GM19099 (cell line): Measurements from ENCODE around the gene CNTNAP2.

ENCODE experiments used
- POLR2A ChIP-seq: IDR thresholded peaks from 3 replicates; pipeline ENCODE4 v1.6.1; 2011; ENCODE audit warnings: low read depth; ENCODE audit not compliant: insufficient read length; ENCODE audit errors: extremely low read depth

CNTNAP2 gene

DNA sequence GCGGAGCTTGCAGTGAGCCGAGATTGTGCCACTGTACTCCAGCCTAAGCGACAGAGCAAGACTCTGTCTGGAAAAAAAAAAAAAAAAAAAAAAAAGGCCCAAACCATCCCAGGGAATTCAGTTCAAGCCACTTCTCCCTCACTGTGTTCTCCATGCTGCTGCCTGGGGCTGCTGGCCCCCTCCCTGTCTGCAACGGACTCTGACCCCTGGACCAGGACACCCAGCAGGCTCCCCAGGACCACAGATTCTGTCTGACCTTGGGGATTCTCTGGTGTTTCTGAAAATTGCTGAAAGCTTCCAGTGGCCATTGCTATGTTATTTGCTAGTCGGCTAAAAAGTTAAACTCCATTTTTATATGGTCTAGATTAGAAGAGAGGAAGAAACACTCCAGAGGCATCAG lies 2212.3 kb downstream of the CNTNAP2 start:
- no peak for TF ChIP-seq POLR2A

DNA sequence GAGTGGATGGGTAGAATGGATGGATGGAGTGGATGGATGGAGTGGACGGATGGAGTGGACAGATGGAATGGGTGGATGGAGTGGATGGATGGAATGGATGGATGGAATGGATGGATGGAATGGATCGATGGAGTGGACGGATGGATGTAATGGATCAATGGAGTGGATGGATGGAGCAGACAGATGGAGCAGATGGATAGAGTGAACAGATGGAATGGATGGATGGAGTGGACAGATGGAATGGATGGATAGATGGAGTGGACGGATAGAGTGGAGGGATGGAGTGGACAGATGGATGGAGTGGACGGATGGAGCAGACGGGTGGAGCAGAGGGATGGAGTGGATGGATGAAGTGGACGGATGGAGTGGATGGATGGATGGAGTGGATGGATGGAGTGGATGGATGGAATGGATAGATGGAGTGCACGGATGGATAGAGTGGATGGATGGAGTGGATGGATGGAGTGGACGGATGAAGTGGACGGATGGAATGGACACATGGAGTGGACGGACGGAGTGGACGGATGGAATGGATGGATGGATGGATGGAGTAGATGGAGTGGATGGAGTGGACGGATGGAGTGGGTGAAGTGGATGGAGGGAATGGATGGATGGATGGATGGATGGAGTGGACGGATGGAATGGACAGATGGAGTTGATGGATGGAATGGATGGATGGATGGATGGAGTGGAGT lies 2213.7 kb downstream of the CNTNAP2 start:
- TF ChIP-seq POLR2A, result no peak

DNA sequence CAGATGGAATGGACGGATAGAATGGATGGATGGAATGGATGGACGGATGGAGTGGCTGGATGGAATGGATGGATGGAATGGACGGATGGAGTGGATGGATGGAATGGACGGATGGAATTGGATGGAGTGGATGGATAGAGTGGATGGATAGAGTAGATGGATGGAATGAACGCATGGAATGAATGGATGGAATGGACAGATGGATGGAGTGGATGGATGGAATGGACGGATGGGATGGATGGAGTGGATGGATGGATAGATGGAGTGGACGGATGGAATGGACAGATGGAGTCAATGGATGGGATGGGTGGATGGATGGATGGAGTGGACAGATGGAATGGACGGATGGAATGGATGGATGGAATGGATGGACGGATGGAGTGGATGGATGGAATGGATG lies 2214.2 kb downstream of the CNTNAP2 start:
- no peak for TF ChIP-seq POLR2A

DNA sequence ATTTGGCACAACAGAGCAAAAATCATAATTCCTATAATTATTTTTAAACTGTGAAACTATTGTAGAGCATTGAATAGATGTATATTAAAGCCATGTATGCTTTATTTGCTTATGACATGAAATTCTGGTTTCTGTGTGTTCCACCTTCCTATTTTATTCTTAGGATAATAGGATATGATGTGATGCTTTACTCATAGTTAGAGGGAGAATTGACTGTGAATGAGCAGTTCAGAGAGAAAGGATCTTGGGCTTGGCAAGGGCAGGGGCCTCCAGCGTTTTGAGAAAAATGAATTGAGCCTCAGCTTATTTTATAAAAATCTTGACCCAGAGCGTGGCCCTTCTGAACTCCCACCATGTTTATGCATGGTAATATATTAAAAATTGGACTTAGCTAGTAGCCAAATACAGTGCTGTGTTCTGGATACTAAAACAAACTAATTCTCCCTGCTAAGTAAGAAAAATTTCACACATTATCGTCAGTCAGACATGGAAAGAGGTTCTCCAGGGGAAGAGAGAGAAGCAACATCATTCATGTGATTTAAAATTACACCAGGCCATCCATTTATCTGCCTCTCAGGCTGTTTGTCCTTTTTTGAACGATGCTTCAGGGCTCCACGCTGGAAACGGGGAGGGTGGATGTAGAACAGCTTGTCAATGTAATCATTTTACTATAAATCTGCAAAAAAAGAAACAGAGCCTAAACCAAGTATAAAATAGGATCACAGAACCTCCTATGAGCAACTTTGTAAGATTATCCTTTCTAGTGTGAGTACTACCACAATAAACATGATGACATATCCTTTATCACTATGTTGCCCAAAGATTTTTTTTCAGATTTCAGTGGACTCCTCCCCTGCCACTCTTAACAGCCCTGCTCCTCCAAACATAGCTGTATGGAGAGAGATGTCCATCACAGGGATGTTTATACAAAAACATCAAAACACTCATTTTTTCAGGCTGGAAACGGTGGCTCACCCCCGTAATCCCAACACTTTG lies 2215.9 kb downstream of the CNTNAP2 start:
- no peak for TF ChIP-seq POLR2A

DNA sequence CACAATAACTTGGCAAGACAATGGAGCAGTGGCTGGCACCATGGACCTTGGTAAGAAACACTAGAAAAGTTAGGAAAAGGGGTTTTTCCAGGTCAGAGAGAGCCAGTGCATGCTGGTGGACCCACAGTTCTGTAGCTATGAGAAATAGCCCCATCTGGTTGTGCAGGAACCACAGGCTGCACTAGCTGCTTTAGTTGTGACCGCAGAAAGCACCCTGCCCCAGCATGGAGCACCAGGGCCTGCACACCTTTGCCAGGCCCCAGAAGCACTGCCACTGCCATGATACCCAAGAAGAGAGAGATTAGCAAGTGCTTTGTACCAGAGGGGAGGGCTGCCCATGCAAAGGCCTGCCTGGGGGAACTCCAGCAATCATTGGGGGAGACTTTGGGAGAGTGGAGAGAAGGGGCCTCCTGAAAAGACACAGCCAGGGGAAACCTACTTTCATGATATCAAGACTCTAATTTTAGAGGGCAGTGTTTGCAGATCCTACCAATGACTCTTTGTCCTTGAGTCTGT lies 2217.9 kb downstream of the CNTNAP2 start:
- no peak for TF ChIP-seq POLR2A

DNA sequence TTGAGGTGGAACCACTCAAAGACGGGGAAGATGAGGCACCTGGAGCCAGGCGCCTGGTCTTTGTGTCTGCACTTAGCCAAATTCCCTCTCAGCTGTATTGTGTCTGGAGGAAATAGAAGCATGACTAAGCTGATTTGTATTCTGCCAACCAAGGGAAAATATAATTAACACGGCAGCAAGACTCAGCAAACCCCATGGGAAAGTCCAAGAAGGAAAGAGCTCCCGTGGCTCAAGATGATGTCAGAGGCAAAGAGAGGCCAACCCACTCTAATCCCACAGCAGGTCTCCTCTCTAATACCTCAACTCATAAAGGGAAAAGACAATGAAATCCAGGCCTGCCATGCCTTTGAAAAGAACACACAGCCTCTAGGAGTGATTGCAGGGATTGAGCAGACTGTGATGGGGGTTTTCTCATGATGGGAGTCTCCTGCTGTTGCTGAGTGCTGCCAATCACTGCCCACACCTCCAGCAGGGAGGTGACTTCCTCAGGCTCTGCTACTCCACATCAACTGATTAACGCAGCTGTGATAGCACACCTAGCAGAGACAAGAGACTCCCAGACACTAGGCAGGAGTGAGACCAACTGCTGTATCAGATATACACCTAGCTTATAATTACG lies 2218.5 kb downstream of the CNTNAP2 start:
- TF ChIP-seq POLR2A, result no peak

DNA sequence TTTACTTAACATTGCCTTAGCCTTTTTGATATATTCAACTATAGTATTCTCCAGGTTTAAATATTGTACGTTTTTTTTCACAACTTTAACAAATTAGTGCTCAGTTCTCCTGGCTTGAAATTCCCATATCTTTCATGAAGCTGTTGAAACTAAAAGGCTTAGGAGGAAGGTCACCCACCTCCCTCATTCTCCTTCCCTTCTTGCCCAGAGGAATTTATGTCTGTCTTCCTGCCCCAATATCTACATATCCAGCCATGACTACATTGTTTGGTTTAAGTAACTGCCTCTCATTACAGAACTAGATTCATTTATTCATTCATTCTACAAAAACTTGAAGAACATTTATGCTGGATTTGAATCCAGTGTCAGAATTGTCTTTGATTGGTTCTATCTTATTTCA lies 2219.2 kb downstream of the CNTNAP2 start:
- TF ChIP-seq POLR2A, result no peak

DNA sequence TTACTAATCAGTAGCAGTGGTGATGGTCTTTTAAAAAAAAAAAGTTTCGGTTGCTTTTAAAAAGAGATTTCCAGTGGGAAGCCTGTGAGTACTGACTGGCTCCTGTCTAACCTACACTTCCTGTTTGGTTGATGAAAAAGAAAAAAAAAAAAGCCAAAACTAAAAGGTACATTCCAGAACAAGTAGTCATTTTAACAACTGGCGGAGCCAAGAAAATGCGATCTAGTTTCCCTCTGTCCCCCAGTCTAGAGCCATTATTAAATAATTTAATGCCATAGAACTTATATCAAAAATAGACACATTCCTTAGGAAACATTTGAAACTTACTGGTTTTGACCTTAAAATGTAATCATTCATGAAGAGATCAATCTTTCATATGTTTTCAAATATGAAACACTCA lies 2219.8 kb downstream of the CNTNAP2 start:
- TF ChIP-seq POLR2A, result no peak

DNA sequence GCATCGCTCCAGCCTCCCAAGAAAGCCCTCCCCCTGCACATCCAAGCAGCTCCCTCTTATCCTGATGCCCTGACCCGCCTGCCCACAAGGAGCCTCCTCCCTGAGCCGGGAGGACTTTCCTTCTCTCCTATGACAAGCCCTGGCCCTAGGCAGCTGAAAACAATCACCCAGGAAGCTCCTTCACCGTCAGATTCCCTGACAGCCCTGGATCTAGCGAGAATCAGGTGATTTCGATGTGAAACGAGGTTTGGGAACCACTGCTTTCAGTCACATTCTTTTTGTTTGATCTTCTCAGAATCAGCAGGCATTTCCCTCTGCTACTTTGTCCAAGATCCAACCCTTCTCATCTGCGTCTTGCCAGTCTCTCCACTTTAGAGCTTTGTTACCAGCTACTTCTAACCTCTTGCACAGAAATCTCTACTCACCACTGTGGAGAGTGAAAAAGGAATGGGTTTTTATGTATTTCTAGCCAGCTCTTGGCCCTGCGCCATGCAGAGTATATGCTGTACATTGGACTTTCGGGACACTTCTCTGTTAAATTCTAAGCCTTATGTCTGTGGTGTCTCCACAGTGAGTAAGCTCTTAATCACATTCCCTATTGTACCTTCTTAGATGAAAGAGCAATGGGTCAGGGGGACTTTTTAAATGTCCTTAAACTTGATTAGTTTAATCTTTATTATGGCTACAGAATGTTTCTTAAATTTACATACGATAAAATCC lies 2220.8 kb downstream of the CNTNAP2 start:
- no peak for TF ChIP-seq POLR2A

DNA sequence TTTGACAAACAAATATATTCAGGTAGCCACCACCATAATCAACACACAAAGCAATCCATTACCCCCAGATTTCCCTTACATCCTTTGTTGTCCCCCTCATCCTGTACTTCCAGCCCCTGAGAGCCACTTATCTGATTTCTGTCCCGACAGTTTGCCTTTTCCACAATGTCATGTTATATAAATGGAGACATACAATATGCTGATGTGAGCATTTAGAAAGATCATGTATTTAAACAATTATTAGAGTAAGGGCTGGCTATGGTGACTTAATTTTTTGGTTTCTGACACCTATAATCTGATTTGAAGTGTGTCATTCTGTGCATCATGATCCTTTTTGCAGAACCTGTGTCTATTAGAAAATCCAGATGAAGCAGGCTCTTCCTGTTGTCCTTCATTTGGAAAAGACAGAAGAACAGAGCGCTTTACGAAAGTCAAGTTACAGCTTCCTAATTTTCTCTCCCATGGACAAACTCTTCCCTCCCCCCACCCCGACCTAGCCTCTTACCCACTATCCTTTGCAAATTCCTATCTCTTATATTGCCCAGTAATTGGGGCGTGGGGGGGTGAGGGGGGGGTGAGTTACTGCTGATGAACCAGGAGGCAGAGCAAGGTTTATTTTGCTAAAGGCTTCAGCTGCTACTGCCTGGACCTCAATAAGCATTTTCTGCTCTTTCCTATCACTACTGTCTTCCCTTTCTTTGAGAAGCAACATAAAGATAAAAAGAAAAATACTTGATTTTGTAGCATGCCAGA lies 2221.6 kb downstream of the CNTNAP2 start:
- TF ChIP-seq POLR2A, result no peak

DNA sequence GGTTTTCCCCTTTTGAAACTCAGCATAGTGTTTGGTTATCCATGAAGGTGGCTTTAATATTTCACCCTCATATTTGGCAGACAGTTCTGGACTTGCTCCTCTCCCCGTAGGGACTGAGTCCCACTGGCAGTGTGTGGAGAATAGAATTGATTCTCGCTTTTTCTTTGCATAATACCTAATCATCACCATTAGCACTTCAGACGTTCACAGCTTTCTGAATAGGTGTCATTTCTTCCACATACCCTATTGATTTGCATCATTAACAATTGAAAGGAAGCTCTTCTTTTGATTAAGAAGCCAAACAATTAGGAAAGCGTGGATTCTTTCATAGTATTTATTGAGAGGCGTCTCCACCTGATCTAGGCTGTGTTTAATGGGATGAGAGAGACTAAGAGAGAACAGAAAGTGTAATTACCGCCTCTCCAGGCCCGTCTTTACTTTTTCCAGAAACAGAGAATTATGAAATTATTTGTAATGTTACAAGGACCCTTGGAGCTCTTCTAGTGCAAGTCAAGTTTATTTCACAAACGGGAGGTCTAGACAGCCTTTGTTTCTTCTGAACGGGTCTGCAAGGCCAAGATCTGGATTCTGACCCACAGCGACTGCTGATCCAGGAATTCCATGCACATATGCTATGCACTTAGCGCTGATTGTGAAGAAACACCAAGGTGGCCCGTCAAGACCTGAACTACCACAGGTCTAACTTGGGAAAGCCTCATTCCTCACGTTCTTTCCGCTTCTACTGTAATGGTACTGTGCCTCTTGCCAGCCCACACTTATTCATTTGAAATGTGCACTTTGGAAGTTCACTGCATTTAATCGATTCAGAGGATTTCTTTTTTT lies 2224.1 kb downstream of the CNTNAP2 start:
- TF ChIP-seq POLR2A, result no peak

DNA sequence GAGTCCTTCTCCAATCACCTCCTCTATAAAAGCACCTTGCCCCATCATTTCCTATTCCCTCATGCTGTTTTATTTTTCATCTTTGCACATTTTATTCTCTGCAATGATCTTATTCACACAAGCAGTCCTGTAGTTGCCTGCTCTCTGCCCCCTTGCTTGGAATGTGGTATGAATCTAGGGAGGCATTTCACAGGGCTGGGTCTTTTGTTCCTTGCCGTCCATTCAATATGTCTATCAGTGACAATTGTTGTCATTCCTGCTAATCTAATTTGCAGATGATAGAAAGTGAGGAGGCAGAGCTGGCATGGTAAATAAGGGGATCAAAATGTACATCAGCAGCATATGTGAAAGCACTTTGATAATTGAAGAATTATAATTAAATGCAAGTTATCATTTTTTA lies 2227.8 kb downstream of the CNTNAP2 start:
- TF ChIP-seq POLR2A, result no peak

DNA sequence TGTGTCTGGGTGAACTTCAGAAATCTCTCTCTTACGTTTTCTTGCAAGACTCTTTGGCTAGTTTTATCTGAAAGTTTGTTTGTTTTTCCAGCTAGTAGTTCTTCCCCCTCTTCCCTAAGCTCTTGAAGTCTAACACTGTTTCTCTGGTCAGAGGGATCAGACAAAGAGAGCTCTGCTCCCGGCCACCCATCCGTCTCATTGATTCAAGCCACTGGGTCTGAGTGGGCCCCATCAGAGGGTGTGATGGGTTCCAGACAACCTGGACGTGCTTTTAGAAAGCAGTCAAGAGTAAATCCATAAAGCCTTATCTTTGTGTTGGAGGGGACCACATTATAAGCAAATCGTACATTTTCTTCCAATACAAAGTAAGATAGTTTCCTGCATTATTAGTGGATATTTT lies 2231.4 kb downstream of the CNTNAP2 start:
- TF ChIP-seq POLR2A, result no peak

DNA sequence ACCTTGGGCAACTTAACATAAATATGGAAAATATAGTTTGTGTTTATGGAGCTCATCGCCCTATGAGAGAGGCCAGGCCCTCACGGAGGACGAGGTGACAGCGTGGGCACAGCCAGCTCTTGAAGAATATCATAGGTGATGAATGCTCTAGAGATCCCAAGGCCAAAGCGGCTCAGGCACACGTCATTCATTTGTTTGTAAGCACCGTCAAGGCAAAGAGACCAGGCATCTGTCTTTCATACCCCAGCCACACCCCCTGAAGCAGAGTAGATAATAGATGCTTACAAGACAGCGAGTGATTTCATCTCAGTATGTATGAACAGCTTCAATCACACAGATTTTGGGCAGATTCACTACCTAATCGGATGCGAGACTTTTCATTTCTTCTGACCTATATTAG lies 2231.9 kb downstream of the CNTNAP2 start:
- TF ChIP-seq POLR2A, result no peak

DNA sequence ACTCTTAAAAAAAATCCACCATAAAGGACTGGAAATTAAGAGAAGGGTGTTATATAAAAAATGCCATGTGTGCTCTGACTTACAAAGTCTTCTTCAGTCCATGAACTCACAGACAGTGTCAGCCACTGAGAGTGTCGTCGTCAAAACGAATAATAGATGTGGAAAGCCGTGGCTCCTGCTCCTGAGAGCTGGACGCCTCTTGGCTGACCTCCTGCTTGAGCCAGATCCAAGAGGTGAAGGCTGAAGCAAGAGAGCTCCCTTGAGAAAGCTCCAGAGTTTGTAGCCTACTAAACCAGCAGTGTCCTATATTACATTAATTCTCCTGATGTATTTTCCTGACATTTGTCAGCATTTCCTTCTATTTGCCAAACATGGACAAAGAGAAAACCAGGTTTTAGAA lies 2239.7 kb downstream of the CNTNAP2 start:
- no peak for TF ChIP-seq POLR2A
